WTC11 (cell line): Measurements from ENCODE around the gene ENDOV. TPM values are rescaled to one million over a fixed set of nuclear protein-coding genes. Genes with fewer than 3 reads are reported as not detected.

ENCODE experiments used
- ATAC-seq: fragments of 200-7000 bp; cut with Tn5 transposase; 2 replicates; pipeline ENCODE4 v1.10.0; 2021; ENCODE audit warnings: mild to moderate bottlenecking, moderate library complexity
- CTCF ChIA-PET: fragments of 300-600 bp; sonication (Branson Sonifier 250); formaldehyde crosslinking; loops from one replicate; lab custom pipeline; 2021; ENCODE audit warnings: antibody characterized with exemption; lab: Charles Lee
- POLR2A ChIA-PET: fragments of 350-600 bp; sonication (Branson Sonifier 250); formaldehyde crosslinking; loops from one replicate; lab custom pipeline; 2021; ENCODE audit warnings: antibody characterized with exemption; lab: Charles Lee
- DNase-seq: peaks from one replicate; pipeline ENCODE4 v3.0.0; 2021; ENCODE audit warnings: low spot score
- H3K27ac Mint-ChIP-seq: 2 replicates; pipeline ENCODE4 v1.8.0; 2021; ENCODE audit warnings: mixed read lengths
- H3K27me3 Mint-ChIP-seq: 2 replicates; pipeline ENCODE4 v1.8.0; 2021; ENCODE audit warnings: low read depth, mild to moderate bottlenecking, moderate library complexity, mixed read lengths
- H3K36me3 Mint-ChIP-seq: 2 replicates; pipeline ENCODE4 v1.8.0; 2021; ENCODE audit warnings: mixed read lengths
- H3K4me1 Mint-ChIP-seq: 2 replicates; pipeline ENCODE4 v1.8.0; 2022; ENCODE audit warnings: mixed read lengths
- H3K4me3 Mint-ChIP-seq: 2 replicates; pipeline ENCODE4 v1.8.0; 2021; ENCODE audit warnings: mild to moderate bottlenecking, moderate library complexity, mixed read lengths
- H3K9me3 Mint-ChIP-seq: 2 replicates; pipeline ENCODE4 v1.8.0; 2021; ENCODE audit warnings: mixed read lengths
- ARID4B ChIP-seq: sonication (generic); formaldehyde crosslinking; IDR thresholded peaks from 2 replicates; pipeline ENCODE4 v1.8.0; 2023; ENCODE audit warnings: missing genetic modification reagents, mild to moderate bottlenecking, borderline replicate concordance
- E2F5 ChIP-seq: sonication (generic); formaldehyde crosslinking; IDR thresholded peaks from 2 replicates; pipeline ENCODE4 v1.8.1; 2022; ENCODE audit warnings: mild to moderate bottlenecking, moderate library complexity, missing genetic modification reagents
- ERG ChIP-seq: fragments of 250-450 bp; sonication (Bioruptor Pico); IDR thresholded peaks from 2 replicates; pipeline ENCODE4 v1.8.0; 2021; ENCODE audit warnings: mild to moderate bottlenecking
- FOXJ3 ChIP-seq: sonication (generic); formaldehyde crosslinking; IDR thresholded peaks from 2 replicates; pipeline ENCODE4 v1.9.0; 2021; ENCODE audit warnings: missing genetic modification reagents, mild to moderate bottlenecking, borderline replicate concordance
- GRHL2 ChIP-seq: fragments of 250-450 bp; sonication (Bioruptor Pico); IDR thresholded peaks from 2 replicates; pipeline ENCODE4 v1.8.0; 2022; ENCODE audit warnings: mild to moderate bottlenecking, moderate library complexity; ENCODE audit not compliant: insufficient replicate concordance, severe bottlenecking
- HMGXB4 ChIP-seq: sonication (generic); formaldehyde crosslinking; IDR thresholded peaks from 2 replicates; pipeline ENCODE4 v1.8.1; 2023; ENCODE audit warnings: mild to moderate bottlenecking, moderate library complexity, missing genetic modification reagents
- IRF1 ChIP-seq: sonication (generic); formaldehyde crosslinking; IDR thresholded peaks from 2 replicates; pipeline ENCODE4 v1.8.0; 2023; ENCODE audit warnings: missing genetic modification reagents
- NR3C1 ChIP-seq: sonication (generic); formaldehyde crosslinking; conservative IDR thresholded peaks from 2 replicates; pipeline ENCODE4 v1.8.1; 2023; ENCODE audit warnings: low read depth, mild to moderate bottlenecking, missing genetic modification reagents
- PREB ChIP-seq: sonication (generic); formaldehyde crosslinking; IDR thresholded peaks from 2 replicates; pipeline ENCODE4 v1.8.1; 2022; ENCODE audit warnings: mild to moderate bottlenecking, missing genetic modification reagents, moderate library complexity, borderline replicate concordance
- RORB ChIP-seq: fragments of 250-450 bp; sonication (Bioruptor Pico); IDR thresholded peaks from 2 replicates; pipeline ENCODE4 v1.9.0; 2021; ENCODE audit warnings: mild to moderate bottlenecking
- SMAD3 ChIP-seq: sonication (generic); formaldehyde crosslinking; IDR thresholded peaks from 2 replicates; pipeline ENCODE4 v1.8.0; 2022; ENCODE audit warnings: missing genetic modification reagents, mild to moderate bottlenecking, borderline replicate concordance
- SMAD4 ChIP-seq: sonication (generic); formaldehyde crosslinking; IDR thresholded peaks from 2 replicates; pipeline ENCODE4 v1.8.0; 2022; ENCODE audit warnings: mild to moderate bottlenecking, missing genetic modification reagents
- STAT6 ChIP-seq: sonication (generic); formaldehyde crosslinking; conservative IDR thresholded peaks from 2 replicates; pipeline ENCODE4 v1.8.1; 2023; ENCODE audit warnings: mild to moderate bottlenecking, low read depth, missing genetic modification reagents, moderate library complexity
- TP53 ChIP-seq: sonication (generic); formaldehyde crosslinking; IDR thresholded peaks from 2 replicates; pipeline ENCODE4 v1.8.1; 2023; ENCODE audit warnings: mild to moderate bottlenecking, missing genetic modification reagents
- USF1 ChIP-seq: sonication (generic); formaldehyde crosslinking; IDR thresholded peaks from 2 replicates; pipeline ENCODE4 v1.8.0; 2022; ENCODE audit warnings: mild to moderate bottlenecking, missing genetic modification reagents
- ZBTB43 ChIP-seq: sonication (generic); formaldehyde crosslinking; IDR thresholded peaks from 2 replicates; pipeline ENCODE4 v1.8.1; 2023; ENCODE audit warnings: mild to moderate bottlenecking, missing genetic modification reagents
- ZNF219 ChIP-seq: sonication (generic); formaldehyde crosslinking; IDR thresholded peaks from 2 replicates; pipeline ENCODE4 v1.8.0; 2023; ENCODE audit warnings: missing genetic modification reagents, mild to moderate bottlenecking, borderline replicate concordance
- ZNF416 ChIP-seq: fragments of 250-450 bp; sonication (Bioruptor Pico); IDR thresholded peaks from 2 replicates; pipeline ENCODE4 v1.9.0; 2021; ENCODE audit warnings: mild to moderate bottlenecking, inconsistent platforms
- total RNA-seq: library from RNA; stranded (reverse); gene quantifications from 3 replicates; pipeline ENCODE4 v1.2.3, GENCODE V29; 2021

Gene ENDOV
- total RNA-seq, 1 experiment from 2014 or later, result 25.2 TPM

- ChIA-PET POLR2A (no interaction called here), CTCF (no interaction called here)
- H3K4me1 Mint-ChIP-seq, result peaks cover 9% of the 10 kb centered on the region
- peaks cover 38% of the 10 kb centered on the region for H3K36me3 Mint-ChIP-seq
- DNase-seq, result no peak
- no peak overlapping the region for H3K4me3 Mint-ChIP-seq
- TF ChIP-seq PREB (CRISPR knock-in tag), result no peak
- no peak for TF ChIP-seq SMAD4 (CRISPR knock-in tag)
- TF ChIP-seq GRHL2, result no peak
- TF ChIP-seq E2F5 (CRISPR knock-in tag), result no peak
- no peak for TF ChIP-seq ERG (CRISPR knock-in tag)
- TF ChIP-seq STAT6, result no peak
- no peak for TF ChIP-seq ZNF416 (CRISPR knock-in tag)
- TF ChIP-seq TP53 (CRISPR knock-in tag), result no peak
- TF ChIP-seq SMAD3 (CRISPR knock-in tag), result no peak
- no peak for TF ChIP-seq IRF1 (CRISPR knock-in tag)
- no peak for TF ChIP-seq USF1 (CRISPR knock-in tag)
- no peak for TF ChIP-seq RORB (CRISPR knock-in tag)
- no peak for TF ChIP-seq ARID4B (CRISPR knock-in tag)
- no peak for TF ChIP-seq ZBTB43 (CRISPR knock-in tag)
- TF ChIP-seq FOXJ3 (CRISPR knock-in tag), result no peak
- no peak for TF ChIP-seq NR3C1 (CRISPR knock-in tag)
- TF ChIP-seq ZNF219 (CRISPR knock-in tag), result no peak
- no peak for TF ChIP-seq HMGXB4
- TF ChIP-seq, all 79 proteins: peak for 0
- Mint-ChIP-seq H3K27me3 (peaks cover 13% of the 10 kb centered on the region), H3K9me3 (no peaks in the 10 kb centered on the region), H3K27ac (no peak overlapping the region)
- no peak for ATAC-seq
These were observed 21.0 kb upstream of the ENDOV start for GRCh38 chr17:80393961-80394360.
